Ovary (tissue), 9 donors: ENCODE measurements around the gene GTF3C1. TPM values are rescaled to one million over a fixed set of nuclear protein-coding genes. Genes with fewer than 3 reads are reported as not detected.

ENCODE experiments used
- DNase-seq, 5 donors: peaks; one replicate each; pipeline ENCODE4 v3.0.0-alpha.2; 2019 to 2020
- H3K27ac ChIP-seq, 2 donors: fragments of 200-600 bp; one replicate each; pipeline versions ENCODE4 v1.5.1 to v1.8.0; 2019 to 2022
- H3K27me3 ChIP-seq: fragments of 200-600 bp; one replicate; pipeline ENCODE4 v1.8.0; 2022
- H3K36me3 ChIP-seq: fragments of 200-600 bp; sonication (generic); one replicate; pipeline ENCODE4 v1.5.1; 2019
- H3K4me1 ChIP-seq: one replicate; pipeline ENCODE4 v1.8.1; 2013; ENCODE audit warnings: mild to moderate bottlenecking, moderate library complexity; ENCODE audit not compliant: insufficient read depth
- H3K4me3 ChIP-seq: fragments of 200-600 bp; sonication (generic); one replicate; pipeline ENCODE4 v1.5.1; 2017
- H3K9me3 ChIP-seq, 2 donors: fragments of 200-600 bp in 1 of 2; sonication (generic) in 1 of 2; one replicate each; pipeline versions ENCODE4 v1.5.1 to v1.8.1; 2013 to 2019; ENCODE audit warnings: mild to moderate bottlenecking in 1 of 2, moderate library complexity in 1 of 2
- EP300 ChIP-seq: sonication (generic); formaldehyde crosslinking; IDR thresholded peaks from one replicate; pipeline ENCODE4 v1.6.1; 2017; ENCODE audit warnings: antibody characterized with exemption
- POLR2A ChIP-seq: fragments of 450-650 bp; IDR thresholded peaks from one replicate; pipeline ENCODE4 v1.6.1; 2017; ENCODE audit warnings: antibody characterized with exemption, mild to moderate bottlenecking, moderate library complexity
- WGBS, 3 donors: extraction: QIAGEN DNeasy Blood & Tissue Kit in 1 of 3; methylation state at CpG; one replicate each; pipeline versions ENCODE4 v1.1.5 to v1.1.7; 2013 to 2017; 5-methylcytosine and 5-hydroxymethylcytosine counted together
- intact Hi-C, 4 donors: fragments of 100-400 bp; cut with DNase I; formaldehyde crosslinking; loops; one replicate each; pipeline versions ENCODE4 v1.11.0 to v1.15.1; 2022 to 2023
- polyA plus RNA-seq, 2 donors: library from polyadenylated mRNA; stranded (reverse); fragments of 200-250 nt in 1 of 2; fragments of 350-450 nt in 1 of 2; fragmentation: Illumina TruSeq in 1 of 2; extraction: RNeasy Lipid Tissue Mini Kit (QIAGEN cat#74804) in 1 of 2; gene quantifications; one replicate each; pipeline ENCODE4 v1.2.3, GENCODE V29; 2013 to 2014
- total RNA-seq, 7 donors: library from RNA; depleted of rRNA in 2 of 7; stranded (reverse); fragments of >200 nt in 2 of 7; fragmentation: NEBNext Ultra II Directional in 3 of 7; extraction: Animal tissue kit (Norgen Biotek cat#: 25700) in 3 of 7; gene quantifications; one replicate each; pipeline versions ENCODE4 v1.1.0 to v1.2.4, GENCODE V29; 2016 to 2023
- TF ChIP-seq, protein P1 (sequence below), 3 donors: fragments of 450-650 bp in 2 of 3; fragments of 200-600 bp in 1 of 3; IDR thresholded peaks; one replicate each; pipeline versions ENCODE4 v1.5.1 to v1.8.0; 2016 to 2022; ENCODE audit warnings: antibody characterized with exemption in 3 of 3, mild to moderate bottlenecking in 1 of 3
- donor health status: DM: no; HTN: no; CAD: no; lungs with moderate emphysema.
- donor health status: DM: no; HTN: no; CAD: no.
- donor health status: Bipolar disorder and iron deficiency.
- donor health status: DM: yes; HTN: yes; CAD: no.
- donor health status: DM: no; HTN: no; CAD: no.
- donor health status: DM: yes; HTN: yes; CAD: no.

The GTF3C1 gene
- total and polyA plus RNA-seq, 9 donors = 33.9 to 71.7 (median 52.7) TPM

- Histone ChIP-seq H3K4me1 (no peaks in the 10 kb centered on the region), H3K27me3 (no peaks in the 10 kb centered on the region), H3K27ac (no peak overlapping the region), H3K4me3 (no peak overlapping the region), H3K36me3 (no peaks in the 10 kb centered on the region), H3K9me3 (no peaks in the 10 kb centered on the region)
- WGBS, 3 donors = 96 to 98% (median 96%) methylated on average over 4 of the region's 4 CpGs
- no peak for DNase-seq
- TF ChIP-seq, protein P1, sequence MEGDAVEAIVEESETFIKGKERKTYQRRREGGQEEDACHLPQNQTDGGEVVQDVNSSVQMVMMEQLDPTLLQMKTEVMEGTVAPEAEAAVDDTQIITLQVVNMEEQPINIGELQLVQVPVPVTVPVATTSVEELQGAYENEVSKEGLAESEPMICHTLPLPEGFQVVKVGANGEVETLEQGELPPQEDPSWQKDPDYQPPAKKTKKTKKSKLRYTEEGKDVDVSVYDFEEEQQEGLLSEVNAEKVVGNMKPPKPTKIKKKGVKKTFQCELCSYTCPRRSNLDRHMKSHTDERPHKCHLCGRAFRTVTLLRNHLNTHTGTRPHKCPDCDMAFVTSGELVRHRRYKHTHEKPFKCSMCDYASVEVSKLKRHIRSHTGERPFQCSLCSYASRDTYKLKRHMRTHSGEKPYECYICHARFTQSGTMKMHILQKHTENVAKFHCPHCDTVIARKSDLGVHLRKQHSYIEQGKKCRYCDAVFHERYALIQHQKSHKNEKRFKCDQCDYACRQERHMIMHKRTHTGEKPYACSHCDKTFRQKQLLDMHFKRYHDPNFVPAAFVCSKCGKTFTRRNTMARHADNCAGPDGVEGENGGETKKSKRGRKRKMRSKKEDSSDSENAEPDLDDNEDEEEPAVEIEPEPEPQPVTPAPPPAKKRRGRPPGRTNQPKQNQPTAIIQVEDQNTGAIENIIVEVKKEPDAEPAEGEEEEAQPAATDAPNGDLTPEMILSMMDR (IDR thresholded peaks at IDR 0.05) = no peak
- TF ChIP-seq POLR2A (no peak), EP300 (no peak)
- intact Hi-C loops = no loop called here
These were observed 42.1 kb upstream of the GTF3C1 start for GRCh38 chr16:27591837-27592236.

GRCh38 chr16:27588057-27588456, 38.3 kb upstream of the GTF3C1 start:
- no peaks in the 10 kb centered on the region for H3K27me3 ChIP-seq
- no peak overlapping the region for H3K27ac ChIP-seq
- no peak for DNase-seq
- H3K4me1 ChIP-seq = no peaks in the 10 kb centered on the region
- no peaks in the 10 kb centered on the region for H3K9me3 ChIP-seq
- WGBS, 3 donors = 94 to 97% (median 97%) methylated on average over 3 of the region's 3 CpGs
- H3K36me3 ChIP-seq = no peaks in the 10 kb centered on the region
- TF ChIP-seq, protein P1 (IDR thresholded peaks at IDR 0.05) = no peak
- TF ChIP-seq POLR2A = no peak
- no peak for TF ChIP-seq EP300
- intact Hi-C loops = no loop called here
- no peak overlapping the region for H3K4me3 ChIP-seq

DNA sequence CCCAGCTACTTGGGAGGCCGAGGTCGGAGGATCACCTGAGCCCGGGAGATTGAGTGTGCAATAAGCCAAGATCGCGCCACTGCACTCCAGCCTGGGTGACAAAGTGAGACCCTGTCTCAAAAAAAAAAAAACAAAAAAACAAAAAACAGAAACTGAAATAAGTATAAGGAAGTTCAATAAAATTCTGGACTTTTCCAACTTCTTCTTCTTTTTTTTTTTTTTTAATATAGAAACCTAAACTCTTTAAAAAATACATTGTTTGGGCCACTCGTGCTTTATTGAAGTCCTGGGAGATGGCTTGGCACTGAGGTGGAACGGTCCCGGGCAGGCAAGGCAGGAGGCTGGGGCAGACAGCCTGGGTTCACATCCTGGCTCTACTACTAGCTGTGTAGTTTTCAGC, 37.0 kb upstream of the GTF3C1 start:
- H3K36me3 ChIP-seq = no peaks in the 10 kb centered on the region
- no peak overlapping the region for H3K4me3 ChIP-seq
- no peak for TF ChIP-seq EP300
- TF ChIP-seq, protein P1 (IDR thresholded peaks at IDR 0.05) = no peak
- TF ChIP-seq POLR2A = no peak
- H3K4me1 ChIP-seq = no peaks in the 10 kb centered on the region
- intact Hi-C loops = no loop called here
- H3K27me3 ChIP-seq = no peaks in the 10 kb centered on the region
- no peak for DNase-seq
- no peak overlapping the region for H3K27ac ChIP-seq
- 81 to 83% (median 82%) methylated on average over 8 of the region's 8 CpGs for WGBS, 3 donors
- H3K9me3 ChIP-seq = no peaks in the 10 kb centered on the region

- intact Hi-C loops = no loop called here
- WGBS, 3 donors = 94 to 98% (median 98%) methylated on average over 5 of the region's 5 CpGs
- H3K36me3 ChIP-seq = no peaks in the 10 kb centered on the region
- H3K27me3 ChIP-seq = no peaks in the 10 kb centered on the region
- TF ChIP-seq, protein P1 (IDR thresholded peaks at IDR 0.05) = no peak
- TF ChIP-seq EP300 (no peak), POLR2A (no peak)
- H3K4me1 ChIP-seq = no peaks in the 10 kb centered on the region
- H3K27ac ChIP-seq = no peak overlapping the region
- no peaks in the 10 kb centered on the region for H3K9me3 ChIP-seq
- no peak overlapping the region for H3K4me3 ChIP-seq
- DNase-seq = no peak
These were observed 35.5 kb upstream of the GTF3C1 start for GRCh38 chr16:27585200-27585599.

- Histone ChIP-seq H3K27me3 (no peaks in the 10 kb centered on the region), H3K36me3 (no peaks in the 10 kb centered on the region), H3K4me3 (no peak overlapping the region), H3K9me3 (no peaks in the 10 kb centered on the region), H3K27ac (no peak overlapping the region), H3K4me1 (peaks cover 1% of the 10 kb centered on the region)
- no peak for DNase-seq
- intact Hi-C loops = no loop called here
- WGBS, 3 donors = 97 to 100% (median 100%) methylated on average over 1 of the region's 1 CpG
- TF ChIP-seq EP300 (no peak), POLR2A (no peak)
- TF ChIP-seq, protein P1 (IDR thresholded peaks at IDR 0.05) = no peak
These were observed 33.9 kb upstream of the GTF3C1 start for GRCh38 chr16:27583634-27584033.
